H1 (cell line): ENCODE data around the gene CHSY1. TPM values are rescaled to one million over a fixed set of nuclear protein-coding genes. Genes with fewer than 3 reads are reported as not detected.

Experiments
- CTCF ChIA-PET: fragments of 300-600 bp; sonication (Branson Sonifier 250); formaldehyde crosslinking; loops from one replicate; lab custom pipeline; 2021; ENCODE audit not compliant: partially characterized antibody; lab: Charles Lee
- POLR2A ChIA-PET: fragments of 300-600 bp; sonication (Branson Sonifier 250); formaldehyde crosslinking; loops from one replicate; lab custom pipeline; 2021; ENCODE audit warnings: inconsistent platforms; ENCODE audit not compliant: partially characterized antibody; lab: Charles Lee
- DNase-seq, 2 experiments: peaks; one replicate each; pipeline versions ENCODE4 v3.0.0 to v3.0.0-alpha.2; 2010 to 2022; ENCODE audit warnings: low spot score in 2 of 2, low read depth in 1 of 2, mixed read lengths in 1 of 2
- FAIRE-seq: peaks from 2 replicates; lab custom pipeline; 2011; peaks lifted over from hg19 to GRCh38; lab: Jason Lieb, UNC
- H2AFZ ChIP-seq: 2 replicates; pipeline ENCODE4 v1.8.1; 2012; ENCODE audit warnings: low read length, inconsistent platforms
- H2AK5ac ChIP-seq: 2 replicates; pipeline ENCODE4 v1.6.1; 2013; ENCODE audit warnings: low read depth, low read length
- H2BK120ac ChIP-seq: replicated peaks from 2 replicates; pipeline ENCODE3; 2013; ENCODE audit warnings: low read depth, low read length, inconsistent platforms
- H2BK12ac ChIP-seq: 2 replicates; pipeline ENCODE4 v1.6.1; 2013; ENCODE audit warnings: low read depth, low read length
- H2BK15ac ChIP-seq: 2 replicates; pipeline ENCODE4 v1.6.1; 2013; ENCODE audit warnings: low read length
- H2BK20ac ChIP-seq: 2 replicates; pipeline ENCODE4 v1.6.1; 2013; ENCODE audit warnings: low read length
- H2BK5ac ChIP-seq: 2 replicates; pipeline ENCODE4 v1.6.1; 2013; ENCODE audit warnings: low read depth, low read length
- H3K14ac ChIP-seq: 2 replicates; pipeline ENCODE4 v1.6.1; 2013; ENCODE audit warnings: inconsistent platforms; ENCODE audit not compliant: insufficient read length
- H3K18ac ChIP-seq: 2 replicates; pipeline ENCODE4 v1.6.1; 2013; ENCODE audit warnings: low read length; ENCODE audit errors: extremely low read depth
- H3K23ac ChIP-seq: 2 replicates; pipeline ENCODE4 v1.6.1; 2013; ENCODE audit warnings: inconsistent platforms; ENCODE audit not compliant: insufficient read length
- H3K23me2 ChIP-seq: 2 replicates; pipeline ENCODE4 v1.6.1; 2013; ENCODE audit warnings: low read depth, low read length
- H3K27ac ChIP-seq: 2 replicates; pipeline ENCODE4 v1.6.1; 2011; ENCODE audit warnings: low read depth, low read length, inconsistent platforms
- H3K27me3 ChIP-seq, 4 experiments: replicated peaks in 1 of 4; 1 replicate in 1 of 4; 2 replicates in 3 of 4; pipeline versions ENCODE4 v1.6.1 to v1.8.1; 2011 to 2013; ENCODE audit warnings: low read length in 3 of 4, mild to moderate bottlenecking in 3 of 4, inconsistent platforms in 2 of 4, mixed read lengths in 2 of 4, moderate library complexity in 1 of 4; ENCODE audit not compliant: control insufficient read depth in 3 of 4, insufficient read depth in 3 of 4; ENCODE audit errors: extremely low read depth in 1 of 4
- H3K36me3 ChIP-seq, 4 experiments: 2 replicates each; pipeline versions ENCODE4 v1.6.1 to v1.8.1; 2011 to 2013; ENCODE audit warnings: mild to moderate bottlenecking in 4 of 4, low read length in 3 of 4, moderate library complexity in 2 of 4, control low read depth in 1 of 4, inconsistent platforms in 1 of 4; ENCODE audit not compliant: insufficient read depth in 4 of 4, control insufficient read depth in 2 of 4
- H3K4ac ChIP-seq: replicated peaks from 2 replicates; pipeline ENCODE3; 2013; ENCODE audit warnings: low read length, low read depth, mixed read lengths, inconsistent platforms; ENCODE audit not compliant: insufficient read length
- H3K4me1 ChIP-seq, 4 experiments: replicated peaks in 1 of 4; 1 replicate in 1 of 4; 2 replicates in 3 of 4; pipeline versions ENCODE4 v1.6.1 to v1.8.1; 2011 to 2013; ENCODE audit warnings: low read length in 3 of 4, inconsistent platforms in 2 of 4, mixed read lengths in 1 of 4; ENCODE audit not compliant: insufficient read depth in 4 of 4, control insufficient read depth in 3 of 4
- H3K4me2 ChIP-seq, 2 experiments: 2 replicates each; pipeline versions ENCODE4 v1.6.1 to v1.8.1; 2011 to 2013; ENCODE audit warnings: low read depth in 2 of 2, low read length in 2 of 2, control low read depth in 1 of 2, inconsistent platforms in 1 of 2, mild to moderate bottlenecking in 1 of 2; ENCODE audit not compliant: insufficient read depth in 1 of 2
- H3K4me3 ChIP-seq, 4 experiments: fragments of 200-600, 300-600 bp in 1 of 4; sonication (generic), shearing (Covaris generic), sonication (Bioruptor Twin) in 1 of 4; 2 replicates each; pipeline versions ENCODE4 v1.5.1 to v1.8.1; 2011 to 2016; ENCODE audit warnings: low read length in 4 of 4, low read depth in 3 of 4, control low read depth in 2 of 4, inconsistent platforms in 2 of 4, mild to moderate bottlenecking in 2 of 4, mixed read lengths in 1 of 4, moderate library complexity in 1 of 4; ENCODE audit not compliant: insufficient read depth in 2 of 4; ENCODE audit errors: extremely low read depth in 1 of 4
- H3K56ac ChIP-seq: replicated peaks from 2 replicates; pipeline ENCODE3; 2013; ENCODE audit warnings: low read depth, mild to moderate bottlenecking, mixed read lengths, low read length, inconsistent platforms; ENCODE audit not compliant: insufficient read length
- H3K79me1 ChIP-seq: 2 replicates; pipeline ENCODE4 v1.6.1; 2013; ENCODE audit warnings: low read depth, low read length, control low read depth
- H3K79me2 ChIP-seq, 2 experiments: 2 replicates each; pipeline versions ENCODE4 v1.6.1 to v1.8.1; 2012 to 2013; ENCODE audit warnings: low read length in 2 of 2, mild to moderate bottlenecking in 2 of 2, inconsistent platforms in 1 of 2; ENCODE audit not compliant: insufficient read depth in 2 of 2, control insufficient read depth in 1 of 2
- H3K9ac ChIP-seq, 4 experiments: replicated peaks in 1 of 4; 1 replicate in 1 of 4; 2 replicates in 3 of 4; pipeline versions ENCODE4 v1.6.1 to v1.8.1; 2011 to 2013; ENCODE audit warnings: low read depth in 3 of 4, low read length in 3 of 4, control low read depth in 2 of 4, mild to moderate bottlenecking in 2 of 4, moderate library complexity in 2 of 4, inconsistent platforms in 1 of 4; ENCODE audit errors: extremely low read depth in 1 of 4
- H3K9me3 ChIP-seq, 2 experiments: 2 replicates each; pipeline versions ENCODE4 v1.6.1 to v1.8.1; 2012 to 2013; ENCODE audit warnings: mild to moderate bottlenecking in 2 of 2, moderate library complexity in 2 of 2, control low read depth in 1 of 2, inconsistent platforms in 1 of 2, low read depth in 1 of 2, low read length in 1 of 2, mixed read lengths in 1 of 2; ENCODE audit not compliant: insufficient read depth in 2 of 2
- H4K20me1 ChIP-seq, 2 experiments: replicated peaks in 1 of 2; 2 replicates each; pipeline versions ENCODE3 to v1.8.1; 2011 to 2013; ENCODE audit warnings: inconsistent platforms in 2 of 2, low read length in 2 of 2, mild to moderate bottlenecking in 1 of 2; ENCODE audit not compliant: insufficient read depth in 2 of 2, control insufficient read depth in 1 of 2
- H4K5ac ChIP-seq: 2 replicates; pipeline ENCODE4 v1.6.1; 2013; ENCODE audit warnings: low read length, low read depth, mixed read lengths, inconsistent platforms; ENCODE audit not compliant: insufficient read length
- H4K8ac ChIP-seq: 2 replicates; pipeline ENCODE4 v1.8.0; 2013; ENCODE audit warnings: mild to moderate bottlenecking, moderate library complexity, low read length, inconsistent platforms; ENCODE audit not compliant: insufficient read depth; ENCODE audit errors: extremely low read depth
- H4K91ac ChIP-seq: replicated peaks from 2 replicates; pipeline ENCODE3; 2013; ENCODE audit warnings: low read length, mixed read lengths, inconsistent platforms; ENCODE audit not compliant: insufficient read length
- BCL11A ChIP-seq, 2 experiments: IDR thresholded peaks; one replicate each; pipeline ENCODE4 v1.6.1; 2011; ENCODE audit warnings: low read depth in 2 of 2, low read length in 2 of 2, mild to moderate bottlenecking in 2 of 2
- BRCA1 ChIP-seq: IDR thresholded peaks from 2 replicates; pipeline ENCODE4 v1.6.1; 2012; ENCODE audit warnings: low read depth, low read length, improper control_type of control experiment
- CHD1 ChIP-seq: IDR thresholded peaks from 2 replicates; pipeline ENCODE4 v1.6.1; 2012; ENCODE audit warnings: low read depth, low read length, improper control_type of control experiment
- CREB1 ChIP-seq: IDR thresholded peaks from 2 replicates; pipeline ENCODE4 v1.6.1; 2012; ENCODE audit warnings: inconsistent platforms
- EZH2 ChIP-seq: fragments of 200-600 bp; sonication (generic); IDR thresholded peaks from 2 replicates; pipeline ENCODE4 v1.7.1; 2012; ENCODE audit warnings: low read depth, mild to moderate bottlenecking, moderate library complexity, low read length, inconsistent platforms; ENCODE audit not compliant: severe bottlenecking
- NANOG ChIP-seq: IDR thresholded peaks from 2 replicates; pipeline ENCODE4 v1.6.1; 2011; ENCODE audit warnings: low read length, low read depth, mild to moderate bottlenecking, inconsistent platforms; ENCODE audit not compliant: insufficient read depth, poor library complexity, severe bottlenecking
- PHF8 ChIP-seq: fragments of 200-600 bp; sonication (generic); conservative IDR thresholded peaks from 2 replicates; pipeline ENCODE4 v1.7.1; 2012; ENCODE audit warnings: low read depth, mild to moderate bottlenecking, inconsistent platforms, low read length, moderate library complexity
- RXRA ChIP-seq: IDR thresholded peaks from 2 replicates; pipeline ENCODE4 v1.6.1; 2011; ENCODE audit warnings: low read depth, mild to moderate bottlenecking, low read length, moderate library complexity; ENCODE audit not compliant: insufficient read depth
- SIN3A ChIP-seq, 2 experiments: IDR thresholded peaks in 1 of 2; conservative IDR thresholded peaks in 1 of 2; 2 replicates each; pipeline ENCODE4 v1.6.1; 2011 to 2012; ENCODE audit warnings: low read length in 2 of 2, improper control_type of control experiment in 1 of 2, low read depth in 1 of 2, mild to moderate bottlenecking in 1 of 2
- SP1 ChIP-seq: IDR thresholded peaks from 2 replicates; pipeline ENCODE4 v1.6.1; 2011; ENCODE audit warnings: low read depth, low read length
- SP2 ChIP-seq: IDR thresholded peaks from 2 replicates; pipeline ENCODE4 v1.6.1; 2012; ENCODE audit warnings: mild to moderate bottlenecking, low read length, inconsistent platforms
- TAF1 ChIP-seq: IDR thresholded peaks from 2 replicates; pipeline ENCODE4 v1.6.1; 2011; ENCODE audit warnings: mild to moderate bottlenecking, low read depth, low read length
- TBP ChIP-seq: IDR thresholded peaks from 2 replicates; pipeline ENCODE4 v1.6.1; 2011; ENCODE audit warnings: low read depth, low read length, improper control_type of control experiment
- WGBS, 2 experiments: shearing (Covaris generic) in 1 of 2; methylation state at CpG; one replicate each; pipeline versions ENCODE4 v1.1.6 to v1.1.7; 2013 to 2015; ENCODE audit warnings: low lambda C conversion rate in 2 of 2, mixed read lengths in 2 of 2, inconsistent platforms in 1 of 2, low coverage in 1 of 2, missing lambda C conversion rate in 1 of 2; ENCODE audit not compliant: insufficient replicate concordance in 2 of 2, insufficient coverage in 1 of 2, insufficient read length in 1 of 2; ENCODE audit errors: extremely low coverage in 1 of 2, missing lambda C conversion rate in 1 of 2; 5-methylcytosine and 5-hydroxymethylcytosine counted together
- polyA plus RNA-seq, 7 experiments: library from polyadenylated mRNA; depleted of rRNA in 3 of 7; stranded (reverse) in 5 of 7; unstranded in 2 of 7; fragments of >200 nt in 5 of 7; fragments of 200-250 nt in 2 of 7; gene quantifications; 1 replicate in 5 of 7; 2 replicates in 1 of 7; 4 replicates in 1 of 7; pipeline versions ENCODE4 v1.2.1 to v1.2.3, GENCODE V29; 2011 to 2013; ENCODE audit warnings: missing spikeins in 2 of 7, mixed read lengths in 2 of 7
- total RNA-seq: library from RNA; stranded (reverse); fragmentation: NEBNext Ultra II Directional; extraction: Animal tissue kit (Norgen Biotek cat#: 25700); gene quantifications from 2 replicates; pipeline ENCODE4 v1.2.1, GENCODE V29; 2021

Gene CHSY1
- total and polyA plus RNA-seq, 2 of the 8 experiments (the other 6 are each of a cell fraction or from before 2014, with no cell fraction given) = 24.9 to 60.7 TPM

DNA sequence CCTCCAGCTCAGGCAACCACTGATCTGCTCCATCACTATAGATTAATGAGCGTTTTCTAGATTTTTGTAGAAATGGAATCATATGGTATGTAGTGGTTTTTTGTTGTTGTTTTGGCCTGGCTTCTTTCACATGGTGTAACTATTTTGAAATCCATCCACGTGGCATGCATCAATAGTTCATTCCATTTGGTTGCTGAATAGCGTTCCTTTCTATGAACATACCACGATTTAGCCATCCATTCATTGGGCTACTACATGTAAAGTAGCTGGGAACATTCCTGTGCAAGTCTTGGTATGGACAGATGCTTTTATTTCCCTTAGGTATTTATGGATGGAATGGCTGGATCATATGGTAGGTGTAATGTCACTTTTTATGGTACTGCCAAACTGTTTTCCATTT is 10.7 kb upstream of the CHSY1 start:
- no peak overlapping the region for H3K56ac ChIP-seq
- no peak overlapping the region for H4K8ac ChIP-seq
- peaks cover 2 to 7% (median 5%) of the 10 kb centered on the region in 4 experiments; a peak in 6 of 7 replicates for H3K4me1 ChIP-seq
- FAIRE-seq (no peak), DNase-seq (no peak)
- H3K18ac ChIP-seq = no peak overlapping the region
- CTCF ChIA-PET = interaction anchor here (0.6 to 2.5 kb wide), 11 partner anchors 9 to 920 kb away, joined by 3 to 12 read pairs (median 3); no protein-coding TSS in a partner anchor
- H3K79me2 ChIP-seq = no peaks in the 10 kb centered on the region
- no peaks in the 10 kb centered on the region for H3K23me2 ChIP-seq
- TF ChIP-seq TAF1 (no peak), BRCA1 (no peak), CREB1 (no peak), EZH2 (no peak), RXRA (no peak), CHD1 (no peak), NANOG (no peak), PHF8 (no peak), SIN3A (conservative IDR thresholded peaks at IDR 0.05 in 1 of 2, IDR thresholded peaks at IDR 0.05 in 1 of 2; ENCODE audit: low read depth in 1 of 2, low read length in 2 of 2) (no peak), SP1 (no peak), SP2 (no peak), BCL11A (IDR thresholded peaks at IDR 0.05; ENCODE audit: low read depth in 2 of 2, low read length in 2 of 2) (no peak), TBP (no peak)
- H2AK5ac ChIP-seq = no peak overlapping the region
- WGBS, 2 experiments = 91% methylated on average over 4 of the region's 4 CpGs; no CpG with 5 or more reads in 1 of the 2 experiments
- H3K36me3 ChIP-seq = no peaks in the 10 kb centered on the region
- no peak overlapping the region for H2BK15ac ChIP-seq
- no peak overlapping the region for H2BK120ac ChIP-seq
- H3K23ac ChIP-seq = no peak overlapping the region
- no peak overlapping the region for H3K27ac ChIP-seq
- H3K4me3 ChIP-seq = no peak overlapping the region
- POLR2A ChIA-PET = interaction anchor here (0.7 kb wide), 1 partner anchor 170 kb away, joined by 3 read pairs; no protein-coding TSS in a partner anchor
- no peak overlapping the region for H2BK5ac ChIP-seq
- no peak overlapping the region for H2BK12ac ChIP-seq
- no peak overlapping the region for H2BK20ac ChIP-seq
- H3K79me1 ChIP-seq = no peaks in the 10 kb centered on the region
- no peak overlapping the region for H2AFZ ChIP-seq
- H3K14ac ChIP-seq = no peak overlapping the region
- no peak overlapping the region for H4K5ac ChIP-seq
- no peaks in the 10 kb centered on the region for H4K20me1 ChIP-seq
- no peak overlapping the region for H4K91ac ChIP-seq
- no peak overlapping the region for H3K4ac ChIP-seq
- no peaks in the 10 kb centered on the region for H3K27me3 ChIP-seq
- H3K9me3 ChIP-seq = no peaks in the 10 kb centered on the region
- H3K4me2 ChIP-seq = no peak overlapping the region
- H3K9ac ChIP-seq = no peak overlapping the region
